NCI-H524 treated with DMSO at 0.1 percent for 48 hours (cell line): ENCODE results near the gene PRELID2.
"Not testable (repeated sequence)": the region's sequence is repeated elsewhere in the genome, so short reads cannot be mapped to it uniquely, and the experiment has no call there.

Source experiments
- DNase-seq: peaks from one replicate; lab custom pipeline; 2025; lab: John Stamatoyannopoulos, UW

Gene PRELID2

GRCh38 chr5:145743396-145744061 lies 91.6 kb downstream of the PRELID2 start:
- no peak for DNase-seq

GRCh38 chr5:145739843-145740242 lies 95.3 kb downstream of the PRELID2 start:
- no peak for DNase-seq

GRCh38 chr5:145738227-145738626 lies 96.9 kb downstream of the PRELID2 start:
- no peak for DNase-seq

GRCh38 chr5:145737578-145737977 lies 97.6 kb downstream of the PRELID2 start:
- DNase-seq: no peak

- DNase-seq: not testable (repeated sequence)
Observed at GRCh38 chr5:145729956-145730355, 105.2 kb downstream of the PRELID2 start.

GRCh38 chr5:145723516-145723915 lies 111.6 kb downstream of the PRELID2 start:
- no peak for DNase-seq

- no peak for DNase-seq
Observed at GRCh38 chr5:145718956-145719355, 116.2 kb downstream of the PRELID2 start.

GRCh38 chr5:145715412-145715811 lies 119.7 kb downstream of the PRELID2 start:
- DNase-seq: no peak

GRCh38 chr5:145712245-145712644 lies 122.9 kb downstream of the PRELID2 start:
- DNase-seq: no peak

GRCh38 chr5:145711417-145711816 lies 123.7 kb downstream of the PRELID2 start:
- no peak for DNase-seq
